NCI-H82 treated with DMSO at 0.1 percent for 48 hours (cell line): ENCODE data around the gene SLC9B1.
"Not testable (repeated sequence)": the region's sequence is repeated elsewhere in the genome, so short reads cannot be mapped to it uniquely, and the experiment has no call there.

Experiments used
- DNase-seq: peaks from one replicate; lab custom pipeline; 2025; ENCODE audit not compliant: unreplicated experiment; lab: John Stamatoyannopoulos, UW

SLC9B1 gene

GRCh38 chr4:103011378-103012025 lies 8.0 kb downstream of the SLC9B1 start:
- no peak for DNase-seq

GRCh38 chr4:103010804-103011203 lies 8.7 kb downstream of the SLC9B1 start:
- no peak for DNase-seq

- peak; percentile 27 for DNase-seq
Observed at GRCh38 chr4:103008875-103009729, 10.4 kb downstream of the SLC9B1 start.

GRCh38 chr4:103002551-103002950 lies 17.0 kb downstream of the SLC9B1 start:
- no peak for DNase-seq

- no peak for DNase-seq
Observed at GRCh38 chr4:102994803-102995202, 24.7 kb downstream of the SLC9B1 start.

- DNase-seq, result not testable (repeated sequence)
Observed at GRCh38 chr4:102993985-102994384, 25.5 kb downstream of the SLC9B1 start.

GRCh38 chr4:102988429-102989020 lies 31.0 kb downstream of the SLC9B1 start:
- no peak for DNase-seq

GRCh38 chr4:102981005-102981404 lies 38.5 kb downstream of the SLC9B1 start:
- no peak for DNase-seq

GRCh38 chr4:102961813-102962212 lies 57.7 kb downstream of the SLC9B1 start:
- DNase-seq, result not testable (repeated sequence)

- no peak for DNase-seq
Observed at GRCh38 chr4:102959496-102959895, 60.0 kb downstream of the SLC9B1 start.

- no peak for DNase-seq
Observed at GRCh38 chr4:102945066-102945465, 74.4 kb downstream of the SLC9B1 start.

- DNase-seq, result not testable (repeated sequence)
Observed at GRCh38 chr4:102938063-102938462, 81.4 kb downstream of the SLC9B1 start.

GRCh38 chr4:102935716-102936115 lies 83.8 kb downstream of the SLC9B1 start:
- no peak for DNase-seq

- not testable (repeated sequence) for DNase-seq
Observed at GRCh38 chr4:102919697-102920096, 99.8 kb downstream of the SLC9B1 start.

GRCh38 chr4:102918859-102919258 lies 100.6 kb downstream of the SLC9B1 start:
- DNase-seq, result no peak

GRCh38 chr4:102901804-102902203 lies 117.7 kb downstream of the SLC9B1 start:
- no peak for DNase-seq

GRCh38 chr4:102897610-102898009 lies 121.9 kb downstream of the SLC9B1 start:
- DNase-seq, result not testable (repeated sequence)

- DNase-seq, result not testable (repeated sequence)
Observed at GRCh38 chr4:102896547-102896946, 123.0 kb downstream of the SLC9B1 start.

- not testable (repeated sequence) for DNase-seq
Observed at GRCh38 chr4:102889866-102890265, 129.6 kb downstream of the SLC9B1 start.

GRCh38 chr4:102888570-102888969 lies 130.9 kb downstream of the SLC9B1 start:
- not testable (repeated sequence) for DNase-seq

- no peak for DNase-seq
Observed at GRCh38 chr4:102883278-102883677, 136.2 kb downstream of the SLC9B1 start.

GRCh38 chr4:102881343-102881742 lies 138.2 kb downstream of the SLC9B1 start:
- DNase-seq, result no peak
